ENCODE measurements around the gene STAT5A.
"Not testable (repeated sequence)": the region's sequence is repeated elsewhere in the genome, so short reads cannot be mapped to it uniquely, and the experiment has no call there.

Gene STAT5A

DNA sequence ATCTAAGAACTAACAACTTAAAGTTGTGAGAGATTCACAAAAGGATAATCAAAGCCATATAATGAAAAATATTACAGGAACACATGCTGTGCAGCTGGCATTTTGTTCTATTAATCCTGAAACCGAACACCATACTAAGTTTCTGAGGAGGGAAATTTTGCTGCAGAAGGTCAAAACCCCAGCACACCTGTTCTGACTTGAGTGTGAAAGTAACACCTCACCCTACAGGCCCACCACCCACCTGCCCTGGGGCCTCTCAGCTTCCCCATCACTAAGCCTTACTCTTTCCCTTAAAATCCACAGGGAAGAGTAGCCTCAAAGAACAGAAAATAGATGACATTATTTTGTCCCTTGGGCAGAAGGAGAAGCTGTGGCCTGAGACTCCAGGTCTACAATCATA is 44.8 kb downstream of the STAT5A start:
- no peak for DNase-seq (ENCODE audit: low spot score)

DNA sequence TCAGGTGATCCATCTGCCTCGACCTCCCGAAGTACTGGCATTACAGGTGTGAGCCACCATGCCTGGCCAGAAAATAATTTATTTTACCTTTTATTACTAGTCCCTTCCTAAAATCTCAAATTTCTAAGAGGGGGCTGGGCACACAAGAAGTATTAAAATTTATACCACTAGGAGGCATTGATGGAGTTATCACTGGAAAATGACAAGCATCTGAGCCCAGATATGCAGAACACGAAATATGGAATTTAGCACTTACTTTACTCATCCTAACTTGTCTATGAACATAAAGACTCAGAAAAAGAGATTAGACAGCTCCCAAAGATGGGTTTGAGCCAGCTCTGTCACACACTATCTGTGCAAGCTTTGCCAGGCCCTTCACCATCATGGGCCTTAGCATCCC is 46.4 kb downstream of the STAT5A start:
- DNase-seq (ENCODE audit: low spot score): no peak

DNA sequence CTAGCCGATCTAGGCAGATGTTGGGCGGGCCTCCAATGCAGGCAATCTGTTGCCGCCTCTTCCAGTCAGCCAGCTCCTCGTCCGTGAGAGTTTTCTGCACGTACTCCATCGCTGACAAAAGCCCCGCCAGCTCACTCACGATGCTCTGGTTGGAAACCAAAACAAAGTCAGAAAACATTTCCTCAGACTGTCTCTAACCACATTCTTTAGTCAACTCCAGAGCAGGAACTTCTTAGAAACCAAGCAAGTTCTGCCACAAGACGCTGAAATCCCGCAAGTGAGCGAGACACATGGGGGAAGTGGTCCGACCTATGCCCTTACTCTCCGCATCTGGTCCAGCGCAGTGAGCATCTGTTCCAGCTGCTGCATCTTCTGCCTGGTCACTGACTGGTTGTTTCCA is 49.1 kb downstream of the STAT5A start:
- DNase-seq (ENCODE audit: low spot score): peak; percentile 85

DNA sequence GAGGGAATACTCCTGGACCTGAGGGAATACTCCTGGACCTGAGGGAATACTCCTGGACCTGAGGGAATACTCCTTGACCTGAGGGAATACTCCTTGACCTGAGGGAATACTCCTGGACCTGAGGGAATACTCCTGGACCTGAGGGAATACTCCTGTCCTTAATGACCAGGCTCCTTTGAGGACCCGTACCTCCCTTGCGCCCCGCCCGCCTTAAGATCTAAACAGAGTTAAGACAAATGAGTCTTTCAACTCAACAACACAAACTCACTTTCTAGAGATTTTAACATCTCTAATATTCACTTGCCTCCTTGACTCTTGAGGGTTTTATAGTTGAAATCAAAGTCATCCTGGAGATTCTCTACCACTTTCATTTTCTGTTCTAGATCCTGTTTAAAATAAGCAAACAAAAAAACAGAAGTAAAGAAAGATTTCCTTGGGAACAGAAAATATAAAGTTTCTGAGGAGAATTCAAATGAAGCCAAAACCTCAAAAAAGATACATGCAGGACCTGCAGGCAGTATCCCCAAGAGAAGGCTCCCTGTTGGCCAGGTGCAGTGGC is 50.2 kb downstream of the STAT5A start:
- no peak for DNase-seq (ENCODE audit: low spot score)

DNA sequence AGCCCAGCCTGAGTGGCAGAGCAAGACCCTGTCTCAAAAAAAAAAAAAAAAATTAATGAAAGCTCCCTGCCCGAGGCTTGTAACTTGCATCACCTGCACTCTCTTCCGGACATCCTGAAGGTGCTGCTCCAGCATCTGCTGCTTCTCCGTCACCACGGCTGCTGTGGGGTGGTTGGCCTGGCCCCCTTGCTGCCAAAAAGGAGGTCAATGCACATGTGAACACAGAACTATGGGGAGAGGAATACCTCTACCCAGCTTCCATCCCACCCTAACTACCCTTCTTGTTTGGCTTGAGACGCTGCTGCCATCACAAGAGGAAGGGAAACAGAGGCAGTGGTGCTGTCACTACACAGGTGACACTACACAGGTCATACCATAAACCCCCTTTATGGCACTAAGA is 50.9 kb downstream of the STAT5A start:
- no peak for DNase-seq (ENCODE audit: low spot score)

DNA sequence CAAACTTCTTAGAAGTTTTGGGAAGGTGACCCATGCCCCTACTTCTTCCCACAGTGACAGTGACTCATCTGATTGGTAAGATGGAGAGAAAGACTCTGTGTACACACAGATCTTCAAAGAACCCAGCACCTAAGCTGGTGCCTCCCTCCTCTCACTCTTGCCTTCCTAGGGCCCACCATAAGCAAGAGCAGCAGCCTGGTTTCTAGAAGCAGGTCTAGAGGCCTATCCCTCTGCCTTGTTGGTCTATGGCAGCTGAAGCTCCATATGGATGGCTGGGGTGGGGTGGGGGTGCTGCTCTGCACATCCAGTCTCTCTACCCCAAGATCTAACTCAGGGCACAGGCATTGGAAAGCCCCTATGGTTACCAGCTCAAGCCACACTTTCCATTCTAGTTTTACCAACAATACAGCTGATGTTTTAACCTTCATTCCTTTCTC is 52.4 kb downstream of the STAT5A start:
- DNase-seq (ENCODE audit: low spot score): peak; percentile 29

DNA sequence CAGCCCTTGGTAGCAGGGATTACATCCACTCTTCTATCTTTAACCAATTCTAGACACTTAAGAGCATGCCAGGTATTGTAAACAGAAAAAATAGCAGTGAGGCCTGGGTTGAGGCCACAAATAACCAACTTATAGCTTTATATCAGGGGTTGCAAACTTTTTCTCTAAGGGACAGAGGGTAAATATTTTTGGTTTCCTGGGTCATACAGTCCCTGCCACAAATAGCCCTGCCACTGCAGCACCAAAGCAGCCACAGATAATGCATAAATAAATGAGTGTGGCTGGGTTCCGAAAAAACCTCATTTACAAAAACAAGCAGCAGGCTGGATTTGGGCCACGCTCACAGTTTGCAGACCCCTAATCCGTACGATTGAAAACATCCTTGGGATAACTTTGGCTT is 53.3 kb downstream of the STAT5A start:
- DNase-seq (ENCODE audit: low spot score): no peak

DNA sequence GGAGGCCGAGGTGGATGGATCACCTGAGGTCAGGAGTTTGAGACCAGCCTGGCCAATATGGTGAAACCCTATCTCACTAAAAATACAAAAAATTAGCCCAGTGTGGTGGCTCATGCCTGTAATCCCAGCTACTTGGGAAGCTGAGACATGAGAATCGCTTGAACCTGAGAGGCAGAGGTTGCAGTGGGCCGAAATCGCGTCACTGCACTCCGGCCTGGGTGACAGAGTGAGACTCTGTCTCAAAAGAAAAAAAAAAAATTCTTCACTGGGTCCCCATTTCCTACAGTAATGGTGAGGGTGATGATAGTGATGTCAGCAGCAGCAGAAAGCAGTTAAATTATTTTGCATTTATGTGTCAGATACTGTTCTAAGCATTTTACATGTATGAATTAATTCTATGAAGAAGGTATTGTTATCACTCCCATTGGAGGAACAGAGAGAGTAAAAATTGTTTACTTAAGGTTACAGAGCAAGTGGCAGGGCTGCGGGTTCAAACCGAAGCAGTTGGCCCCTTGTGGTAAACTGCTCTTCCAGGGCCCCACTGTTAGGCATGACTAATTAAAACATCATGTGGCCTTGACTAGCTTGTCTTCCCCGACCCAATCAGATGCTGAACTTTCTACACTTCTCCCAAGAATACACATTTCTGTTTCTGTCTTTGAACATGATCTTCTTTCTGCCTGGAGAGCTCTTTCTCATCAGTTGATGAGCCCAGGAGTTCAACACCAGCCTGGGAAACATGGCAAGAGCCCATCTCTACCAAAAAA is 54.1 kb downstream of the STAT5A start:
- peak; percentile 65 for DNase-seq (ENCODE audit: low spot score)

DNA sequence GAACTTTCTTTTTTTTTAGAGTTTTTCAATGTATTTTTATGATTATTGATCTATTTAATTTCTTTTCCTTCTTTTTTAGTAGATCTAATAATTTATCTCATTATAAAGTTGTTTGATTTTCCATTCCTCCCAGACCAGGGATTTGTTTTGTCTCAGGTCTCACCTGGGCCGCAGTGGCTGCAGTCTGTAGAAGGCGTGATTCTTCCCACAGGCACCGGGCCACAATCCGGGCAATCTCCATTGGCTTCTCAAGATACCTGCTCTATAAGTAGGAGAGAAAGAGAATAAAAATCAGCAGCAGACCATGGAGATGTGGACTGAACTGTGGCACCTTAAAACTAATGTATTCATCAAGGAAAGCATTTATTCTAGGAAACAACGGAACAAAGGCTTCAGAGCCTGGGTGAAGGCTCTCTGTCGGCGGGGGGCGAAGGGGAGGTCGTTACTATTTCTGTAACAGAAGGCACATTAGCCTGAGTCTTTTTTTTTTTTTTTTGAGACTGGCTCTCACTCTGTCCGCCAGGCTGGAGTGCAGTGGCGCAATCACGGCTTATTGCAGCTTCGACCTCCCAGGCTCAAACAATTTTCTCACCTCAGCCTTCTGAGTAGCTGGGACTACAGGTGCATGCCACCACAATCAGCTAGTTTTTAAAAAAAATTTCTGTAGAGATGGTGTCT is 57.2 kb downstream of the STAT5A start:
- no peak for DNase-seq (ENCODE audit: low spot score)

DNA sequence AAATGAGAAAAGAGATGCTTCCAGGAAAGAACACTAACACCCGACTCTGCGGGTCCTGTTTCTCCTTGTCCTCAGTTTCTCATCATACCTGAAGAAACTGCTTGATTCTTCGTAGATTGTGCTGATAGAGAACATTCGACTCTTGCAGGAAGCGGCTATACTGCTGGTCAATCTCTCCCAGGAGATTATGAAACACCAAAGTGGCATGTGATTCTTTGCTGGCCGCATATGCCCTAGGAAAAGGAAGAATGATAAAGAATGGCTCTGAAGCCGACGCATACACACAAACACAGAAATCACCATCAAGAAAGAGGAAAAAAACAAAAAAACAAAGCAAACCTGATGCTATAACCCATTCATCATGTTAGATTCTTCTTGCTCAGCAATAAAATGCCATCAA is 58.2 kb downstream of the STAT5A start:
- DNase-seq (ENCODE audit: low spot score): no peak

DNA sequence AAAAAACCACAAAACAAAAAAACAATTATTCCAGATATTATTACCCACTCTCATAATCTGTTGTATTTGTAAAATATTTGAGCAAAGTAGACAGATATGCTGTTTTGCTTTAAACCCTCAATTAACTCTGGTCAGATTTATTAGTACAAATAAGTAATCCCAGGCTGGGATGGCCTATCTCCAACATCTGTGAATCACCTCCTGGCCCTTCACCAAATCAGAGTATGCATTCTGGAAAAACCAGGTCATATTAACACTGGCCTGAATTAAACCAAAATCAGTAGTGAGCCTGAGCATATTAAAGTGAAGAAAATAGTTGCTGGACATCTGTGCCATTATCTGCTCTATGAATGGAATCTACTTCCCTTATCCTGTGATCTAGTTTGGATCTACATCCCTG is 58.9 kb downstream of the STAT5A start:
- DNase-seq (ENCODE audit: low spot score): no peak

DNA sequence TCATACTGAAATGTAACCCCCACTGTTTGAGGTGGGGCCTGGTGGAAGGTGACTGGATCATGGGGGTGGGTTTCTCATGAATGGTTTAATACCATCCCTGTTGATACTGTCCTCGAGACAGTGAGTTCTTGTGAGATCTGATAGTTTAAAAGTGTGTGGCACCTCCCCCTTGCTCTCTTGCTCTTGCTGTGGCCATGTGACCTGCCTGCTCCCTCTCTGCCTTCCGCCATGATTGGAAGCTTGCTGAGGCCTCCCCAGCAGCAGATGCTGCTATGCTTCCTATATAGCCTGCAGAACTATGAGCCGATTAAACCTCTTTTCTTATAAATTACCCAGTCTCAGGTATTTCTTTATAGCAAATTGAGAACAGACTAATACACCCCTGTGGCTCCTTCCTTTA is 59.3 kb downstream of the STAT5A start:
- DNase-seq (ENCODE audit: low spot score): no peak

DNA sequence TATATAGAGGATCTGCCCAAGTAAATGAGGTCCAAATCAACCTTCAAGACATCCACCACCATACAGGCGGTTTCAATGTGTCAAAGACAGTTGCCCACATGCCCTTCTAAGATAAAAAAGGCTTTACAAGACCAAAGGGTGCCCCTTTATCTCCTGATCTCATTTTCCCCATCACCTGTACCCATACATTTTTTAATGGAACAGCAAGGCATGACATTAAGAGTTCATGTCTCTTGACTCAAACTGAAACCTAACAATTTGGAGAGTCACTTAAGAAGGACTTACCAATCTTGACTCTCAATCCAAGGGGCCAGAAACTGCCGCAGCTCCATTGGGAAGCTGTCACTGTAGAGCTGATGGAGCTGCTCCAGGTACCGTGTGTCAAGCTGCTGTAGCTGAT is 59.8 kb downstream of the STAT5A start:
- no peak for DNase-seq (ENCODE audit: low spot score)

DNA sequence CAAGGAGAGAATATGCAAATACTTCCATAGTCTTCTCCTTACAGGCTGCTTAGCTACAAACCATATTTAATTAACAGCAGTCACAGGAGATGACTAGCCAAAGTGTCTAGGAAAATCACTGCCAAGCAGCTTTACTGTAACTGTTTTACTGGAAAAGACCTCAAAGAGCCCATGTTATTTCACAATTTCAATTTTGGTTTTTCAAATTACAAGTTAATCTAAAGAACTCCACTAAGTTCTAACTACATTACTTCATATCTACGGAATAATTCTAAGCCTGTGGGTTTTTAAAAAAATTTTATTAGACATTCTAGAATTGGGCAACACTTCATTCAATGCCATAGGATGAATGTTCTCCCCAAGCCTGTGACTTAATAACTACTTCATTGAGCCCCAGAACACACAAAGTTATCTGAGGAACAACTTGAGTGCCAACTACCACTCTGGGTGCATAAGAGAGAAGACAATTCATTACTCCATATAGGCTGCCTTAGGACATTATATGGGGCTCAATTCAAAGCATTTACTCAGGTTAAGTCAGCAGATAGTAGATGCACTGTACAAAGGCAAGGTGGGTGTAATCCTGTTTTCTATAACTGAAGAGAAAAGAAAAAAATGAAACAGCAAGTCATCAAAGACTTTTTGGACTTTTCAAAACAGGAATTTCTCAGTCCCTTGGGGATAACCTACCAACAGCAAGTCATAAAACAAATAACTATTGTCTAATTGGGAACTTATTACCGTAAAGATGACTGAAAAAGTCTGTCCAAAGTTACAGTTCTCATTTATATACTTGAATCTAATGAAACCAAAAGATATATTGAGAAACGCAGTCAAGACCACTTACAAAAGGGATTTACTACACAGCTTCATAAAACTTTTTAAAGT is 66.9 kb downstream of the STAT5A start:
- DNase-seq (ENCODE audit: low spot score): no peak

DNA sequence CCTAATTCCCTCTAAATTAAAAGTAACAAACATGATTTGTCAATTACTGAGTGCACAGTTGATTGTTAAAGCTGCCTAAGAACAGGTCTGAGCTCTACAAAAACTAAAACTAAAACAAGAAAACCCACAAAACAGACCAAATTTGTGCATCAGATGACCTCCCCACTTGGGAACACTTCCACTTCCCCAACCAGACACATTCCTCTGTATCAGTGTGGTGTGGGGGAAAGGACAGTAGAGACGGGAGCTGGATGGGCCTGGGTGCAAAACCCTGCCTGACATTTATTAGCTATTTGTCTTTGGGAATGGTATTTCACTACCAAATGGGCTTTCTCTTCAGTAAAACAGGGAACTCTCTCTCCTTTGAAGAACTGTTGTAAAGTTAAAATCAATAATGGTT is 70.1 kb downstream of the STAT5A start:
- DNase-seq (ENCODE audit: low spot score): no peak

DNA sequence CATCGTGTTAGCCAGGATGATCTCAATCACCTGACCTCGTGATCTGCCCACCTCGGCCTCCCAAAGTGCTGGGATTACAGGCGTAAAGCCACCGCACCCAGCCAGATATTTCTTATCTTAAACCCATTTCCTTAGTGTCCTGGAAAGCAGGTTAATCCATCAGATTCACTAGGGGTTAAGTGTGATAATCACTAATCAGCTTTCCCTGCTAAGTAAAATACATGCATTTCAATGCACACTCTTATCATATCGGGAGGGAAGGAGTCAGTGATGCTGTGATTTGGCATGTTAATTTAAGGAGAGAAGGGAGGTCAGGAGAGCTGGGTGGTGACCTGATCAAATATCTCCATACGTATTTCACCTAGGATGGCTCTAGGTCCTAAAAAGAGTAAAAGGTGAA is 70.8 kb downstream of the STAT5A start:
- no peak for DNase-seq (ENCODE audit: low spot score)

DNA sequence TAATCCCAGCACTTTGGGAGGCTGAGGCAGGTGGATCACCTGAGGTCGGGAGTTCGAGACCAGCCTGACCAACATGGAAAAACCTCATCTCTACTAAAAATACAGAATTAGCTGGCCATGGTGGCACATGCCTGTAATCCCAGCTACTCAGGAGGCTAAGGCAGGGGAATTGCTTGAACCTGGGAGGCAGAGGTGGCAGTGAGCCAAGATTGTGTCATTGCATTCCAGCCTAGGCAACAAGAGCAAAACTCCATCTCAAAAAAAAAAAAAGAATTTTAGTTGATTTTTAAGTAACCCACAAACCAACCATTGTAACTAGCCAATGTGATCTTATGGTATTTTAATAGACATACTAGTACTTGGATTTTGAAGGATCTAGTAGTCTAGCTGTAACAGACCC is 72.1 kb downstream of the STAT5A start:
- DNase-seq (ENCODE audit: low spot score): not testable (repeated sequence)

Measured in CD4-positive, alpha-beta T cell treated with Interleukin-15 for 4 hours (primary cell).